GM21515 (cell line): Measurements from ENCODE around the gene SLCO3A1.

ENCODE experiments used
- ATAC-seq: cut with Tn5 transposase; IDR thresholded peaks from one replicate; pipeline ENCODE4 v1.9.1; 2021; ENCODE audit not compliant: unreplicated experiment

The SLCO3A1 gene

DNA sequence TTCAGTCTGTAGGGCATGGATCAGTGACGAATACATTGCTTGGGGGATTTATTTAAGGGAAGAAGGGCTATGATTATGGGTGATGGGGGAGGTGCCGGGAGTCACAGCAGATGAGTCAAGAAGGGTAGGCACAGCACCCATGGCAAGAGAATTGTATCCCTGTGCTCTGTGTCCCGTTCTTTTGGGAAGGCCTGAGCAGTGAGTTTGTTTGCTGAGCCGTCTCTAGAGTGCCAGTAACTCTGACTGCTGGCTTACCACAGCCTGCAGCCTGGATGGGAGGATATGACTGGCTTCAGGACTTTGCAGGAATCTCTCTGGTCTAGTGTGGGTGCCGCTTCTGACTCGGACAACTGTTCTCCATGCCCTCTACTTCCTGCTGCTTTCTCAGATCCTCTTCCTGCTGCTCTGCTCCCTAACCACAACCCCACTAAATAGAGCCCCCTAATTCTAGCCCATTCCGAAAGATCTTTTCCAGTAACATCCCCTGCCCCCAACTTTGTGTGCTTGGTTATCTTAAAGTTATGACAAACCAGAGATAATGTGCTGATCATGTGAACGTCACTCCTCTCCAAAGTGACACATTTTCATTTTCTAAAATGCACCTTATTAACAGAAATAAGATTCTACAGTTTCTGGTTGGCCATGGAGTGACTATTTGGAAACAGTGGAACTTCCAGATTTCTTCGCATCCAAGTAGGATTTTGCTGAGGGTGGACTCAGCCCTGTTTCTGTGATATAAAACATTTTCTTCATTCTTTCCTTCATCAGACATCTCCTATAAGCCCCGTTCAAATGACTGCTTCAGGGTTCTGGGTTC, 239.0 kb downstream of the SLCO3A1 start:
- no peak for ATAC-seq

DNA sequence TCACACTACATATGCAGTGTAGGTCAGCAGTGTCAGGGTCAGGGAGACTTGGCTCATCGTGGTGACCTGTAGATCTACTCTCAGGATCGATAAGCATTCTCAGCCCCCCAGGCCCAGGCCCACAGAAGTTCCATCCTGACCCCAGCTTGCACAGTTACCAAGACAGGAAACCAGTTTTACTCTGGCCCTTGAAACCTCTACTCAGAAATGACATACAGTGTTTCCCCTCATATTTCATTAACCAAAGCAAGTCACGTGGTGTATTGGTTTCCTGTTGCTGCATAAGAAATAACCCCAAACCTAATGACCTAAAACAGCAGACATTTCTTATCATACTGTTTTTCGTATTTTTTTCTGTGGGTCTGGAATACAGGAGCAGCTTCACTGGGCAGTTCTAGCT, 242.2 kb downstream of the SLCO3A1 start:
- peak; percentile 77 for ATAC-seq

DNA sequence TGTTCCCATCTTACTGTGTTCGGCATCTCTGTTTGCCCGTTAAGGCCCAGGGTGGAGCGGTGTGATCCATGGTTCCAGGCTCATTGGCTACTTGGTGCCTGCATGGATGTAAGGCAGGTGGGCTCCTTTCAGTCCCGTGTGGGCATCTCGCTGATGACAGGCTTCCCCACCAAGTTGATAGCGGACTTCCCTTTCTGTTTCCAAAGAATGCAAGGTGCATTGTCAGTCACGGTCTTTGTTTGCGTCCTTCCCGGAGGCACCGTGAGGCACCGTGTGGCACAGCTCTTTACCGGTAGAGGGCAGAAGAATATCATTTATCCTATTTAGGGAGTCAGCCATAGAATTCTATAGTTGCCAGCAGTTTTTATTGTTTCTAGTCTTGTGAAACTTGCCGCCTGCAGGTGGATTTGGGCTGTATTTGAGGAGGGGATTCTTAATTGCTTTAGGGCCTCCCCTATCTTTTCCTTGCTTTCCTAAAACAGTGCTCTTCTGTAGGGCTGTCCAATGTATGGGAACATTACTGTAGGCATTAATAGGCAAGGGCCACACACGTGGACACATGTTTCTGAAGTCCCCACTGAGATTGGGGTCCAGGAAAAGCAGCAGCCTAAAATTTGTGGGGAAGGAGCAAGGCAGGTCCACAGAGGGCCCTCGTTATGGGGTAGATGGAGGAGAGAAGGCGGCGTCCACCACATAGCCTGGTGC, 244.1 kb downstream of the SLCO3A1 start:
- peak; percentile 50 for ATAC-seq

DNA sequence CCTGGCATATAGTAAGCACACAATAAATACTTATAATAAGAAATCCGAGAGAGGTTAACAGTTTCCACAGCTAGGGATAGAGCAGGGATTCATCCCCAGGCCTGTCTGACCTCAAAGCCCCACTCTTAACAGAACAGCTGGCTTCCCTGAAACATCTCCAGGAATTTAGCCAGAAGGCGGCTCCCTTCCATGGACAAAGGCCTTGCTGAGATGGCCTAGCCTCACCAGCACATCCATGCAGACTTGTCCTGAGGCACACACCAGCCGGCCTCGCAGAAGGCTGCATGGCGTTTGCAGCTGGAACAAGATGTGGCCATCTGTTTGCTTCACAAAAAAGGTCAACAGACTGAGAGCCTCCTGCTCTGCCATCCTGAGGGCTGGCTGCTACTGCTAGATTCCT, 245.4 kb downstream of the SLCO3A1 start:
- ATAC-seq, result no peak

DNA sequence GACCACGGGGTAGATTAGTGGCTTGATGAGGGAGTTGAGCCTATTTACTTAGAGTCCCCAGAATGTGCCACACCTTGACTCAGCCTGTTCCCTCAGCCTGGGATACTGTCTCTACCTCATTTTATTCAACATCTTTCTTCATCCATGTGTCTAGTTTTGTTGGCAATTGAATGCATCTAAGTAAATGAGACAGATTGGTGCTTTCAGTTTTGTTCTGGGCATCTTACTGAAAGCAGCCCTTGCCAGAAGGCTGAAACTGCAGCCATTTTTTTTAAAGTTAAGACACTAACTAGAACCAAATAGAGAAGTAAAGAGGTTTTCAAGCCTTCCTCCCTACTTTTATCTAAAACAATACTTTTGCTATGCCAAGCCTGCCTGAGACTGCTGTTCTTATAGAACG, 246.8 kb downstream of the SLCO3A1 start:
- no peak for ATAC-seq

DNA sequence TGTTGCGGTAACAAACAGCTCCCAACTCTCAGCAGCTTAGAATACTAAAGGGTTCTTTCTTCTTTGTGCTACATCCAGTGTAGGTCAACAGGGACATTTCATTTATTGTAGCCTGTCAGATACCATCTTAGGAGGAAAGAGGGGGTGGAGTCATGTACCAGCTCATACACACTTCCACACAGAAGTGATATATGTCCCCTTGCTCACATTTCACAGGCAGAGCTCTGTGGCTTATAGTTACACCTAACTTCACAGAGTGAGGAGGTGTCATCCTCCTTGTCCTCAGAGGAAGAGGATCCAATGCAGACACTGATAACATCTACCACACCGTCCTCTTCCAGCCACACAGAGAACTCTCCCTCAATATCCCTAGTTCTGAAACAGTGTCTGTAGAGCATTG, 247.2 kb downstream of the SLCO3A1 start:
- no peak for ATAC-seq

DNA sequence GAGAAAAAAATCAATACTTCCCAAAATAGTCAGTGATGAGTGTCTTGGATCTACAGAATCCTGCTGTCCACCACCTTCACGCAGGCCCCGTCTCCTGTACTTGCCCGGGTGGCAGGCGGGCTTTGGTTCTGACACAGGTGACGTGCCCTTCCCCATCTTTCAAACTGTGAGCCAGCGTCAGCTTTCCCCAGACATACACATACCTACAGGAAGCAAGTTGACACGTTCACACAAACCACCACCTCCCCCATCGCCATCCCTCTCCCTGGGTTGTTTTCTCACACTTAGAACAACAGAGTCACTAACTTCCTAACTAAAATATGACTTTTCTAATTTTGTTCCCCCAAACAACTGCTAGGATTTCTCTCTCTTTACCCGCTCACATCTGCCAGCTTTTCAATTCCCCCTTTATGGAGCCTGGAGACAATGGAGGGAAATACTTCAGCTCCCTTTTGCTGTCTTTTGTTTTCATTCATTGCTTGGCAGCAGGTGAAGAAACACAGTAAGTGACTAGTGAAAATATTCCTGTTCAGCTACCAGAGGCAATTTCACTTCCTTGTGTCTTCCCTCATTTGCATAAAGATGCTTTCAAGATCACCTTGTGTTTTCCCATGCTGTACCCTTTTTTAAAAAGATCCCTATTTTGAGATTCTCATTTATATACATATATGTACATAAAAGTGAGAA, 248.3 kb downstream of the SLCO3A1 start:
- ATAC-seq, result peak; percentile 53

DNA sequence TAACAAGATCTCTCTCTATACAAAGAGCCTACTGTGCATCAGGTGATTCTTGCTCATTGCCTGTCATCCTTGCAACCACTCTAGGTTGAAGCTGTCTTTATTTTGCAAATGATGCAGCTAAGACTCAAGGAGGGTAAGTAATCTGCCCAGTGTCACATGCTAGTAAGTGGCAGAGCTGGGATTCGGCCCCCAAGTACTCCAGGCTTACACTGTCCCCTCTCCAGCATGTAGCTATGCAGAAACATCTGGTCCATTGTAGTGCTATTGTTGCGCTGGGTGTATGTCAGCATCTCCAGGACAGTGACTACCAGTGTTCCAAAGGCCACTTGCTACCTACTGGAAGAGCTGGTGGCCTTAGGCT, 248.9 kb downstream of the SLCO3A1 start:
- ATAC-seq, result peak; percentile 11

DNA sequence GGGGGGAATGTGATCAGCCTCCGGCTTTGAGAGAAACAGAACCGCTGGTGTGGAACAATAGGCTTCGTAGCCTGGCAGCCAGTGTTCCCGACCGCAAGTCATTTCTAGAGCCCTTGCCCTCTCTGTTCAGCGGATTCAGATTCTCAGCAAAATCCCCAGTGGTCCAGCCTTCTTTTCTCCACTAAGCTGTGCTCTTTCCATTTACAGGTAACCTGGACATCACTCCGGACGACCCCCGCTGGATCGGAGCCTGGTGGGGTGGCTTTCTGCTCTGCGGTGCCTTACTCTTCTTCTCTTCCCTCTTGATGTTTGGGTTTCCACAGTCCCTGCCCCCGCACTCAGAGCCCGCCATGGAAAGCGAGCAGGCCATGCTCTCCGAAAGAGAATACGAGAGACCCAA, 250.6 kb downstream of the SLCO3A1 start:
- no peak for ATAC-seq

DNA sequence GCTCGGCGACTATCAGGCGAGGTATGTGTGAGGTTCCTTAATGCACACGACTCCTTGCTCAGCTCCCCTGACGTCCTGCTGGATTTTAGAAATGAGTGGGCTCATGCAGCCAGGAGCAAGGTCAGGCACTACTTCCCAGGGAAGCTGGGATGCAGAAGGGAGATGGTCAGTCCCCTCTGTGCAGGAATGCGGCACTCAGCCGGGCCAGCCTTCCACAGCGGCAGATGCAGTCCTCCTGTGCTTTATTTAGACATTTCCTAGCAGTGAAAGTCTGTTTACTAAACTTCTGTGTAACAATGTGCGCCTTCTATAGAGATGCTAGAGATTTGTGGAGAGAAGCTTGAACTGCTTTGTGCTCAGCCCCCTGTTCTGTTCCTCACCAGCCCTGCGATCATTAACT, 252.1 kb downstream of the SLCO3A1 start:
- no peak for ATAC-seq

DNA sequence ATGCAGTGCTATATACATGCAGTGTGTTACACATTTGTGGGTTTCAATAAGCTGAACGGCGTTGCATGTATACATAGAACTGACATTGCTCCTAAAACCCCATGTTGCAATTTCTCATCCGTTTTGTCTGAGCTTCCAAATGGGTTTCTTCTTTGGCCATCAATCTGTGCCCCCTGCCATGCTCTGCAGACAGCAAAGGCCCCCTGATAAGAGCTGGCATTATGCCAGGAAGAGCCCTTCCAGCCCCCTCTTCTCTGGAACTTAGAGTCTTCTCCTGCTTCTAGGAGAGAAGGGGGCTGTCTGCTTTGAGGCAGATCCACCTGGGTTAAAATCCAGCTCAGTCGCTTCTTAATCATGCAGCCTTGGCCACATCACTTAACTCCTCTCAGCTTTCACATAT, 254.0 kb downstream of the SLCO3A1 start:
- no peak for ATAC-seq

DNA sequence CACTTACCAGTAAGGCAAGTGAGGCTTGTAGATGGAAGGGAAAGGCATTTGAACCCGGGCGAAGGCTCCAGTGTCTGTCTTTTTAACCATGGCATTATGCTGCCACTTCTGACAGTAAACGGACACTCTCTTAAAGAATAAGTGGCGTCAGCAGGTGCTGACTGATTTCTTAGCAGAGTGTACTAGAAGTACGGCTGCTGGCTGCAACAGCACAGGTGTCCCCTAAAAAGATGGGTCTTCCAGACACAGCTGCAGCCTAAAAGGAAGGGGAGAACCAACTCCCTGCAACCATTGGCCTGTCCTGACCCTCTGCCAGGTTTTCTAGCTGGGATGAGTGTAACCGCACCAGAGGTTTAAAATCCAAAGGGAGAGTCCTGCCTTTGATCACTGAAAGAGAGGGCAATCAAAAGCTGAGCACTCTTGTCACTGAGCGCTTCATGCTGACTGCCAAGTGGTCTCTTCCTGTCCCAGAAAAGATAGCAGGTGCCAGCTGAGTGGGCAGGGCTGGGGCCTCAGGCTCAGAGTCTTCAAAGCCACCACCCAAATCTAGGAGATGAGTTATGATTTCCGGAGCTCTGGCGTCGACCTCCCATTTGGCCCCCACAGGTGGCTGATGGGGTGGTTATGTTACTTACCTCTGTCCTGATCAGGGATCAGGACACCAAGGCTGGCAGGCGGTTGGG, 255.8 kb downstream of the SLCO3A1 start:
- no peak for ATAC-seq

DNA sequence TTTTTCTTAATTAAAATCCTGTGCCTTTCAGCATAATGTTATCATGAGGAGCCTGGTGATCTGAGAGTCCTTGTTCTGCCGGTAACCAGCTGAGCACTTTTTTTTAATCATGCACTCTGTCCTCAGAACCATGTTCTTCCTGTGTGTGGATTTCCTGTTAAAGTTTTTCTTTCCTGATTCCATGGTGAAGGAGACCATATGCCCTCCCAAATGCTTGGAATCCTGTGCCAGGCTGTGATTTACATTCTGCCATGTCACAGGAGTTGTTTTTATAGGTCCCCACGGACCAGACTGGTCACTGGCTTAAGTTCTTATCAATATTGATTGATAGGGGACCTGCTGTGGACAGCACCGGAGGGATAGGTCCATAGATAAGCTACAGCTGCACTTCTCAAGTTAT, 257.8 kb downstream of the SLCO3A1 start:
- ATAC-seq, result no peak

DNA sequence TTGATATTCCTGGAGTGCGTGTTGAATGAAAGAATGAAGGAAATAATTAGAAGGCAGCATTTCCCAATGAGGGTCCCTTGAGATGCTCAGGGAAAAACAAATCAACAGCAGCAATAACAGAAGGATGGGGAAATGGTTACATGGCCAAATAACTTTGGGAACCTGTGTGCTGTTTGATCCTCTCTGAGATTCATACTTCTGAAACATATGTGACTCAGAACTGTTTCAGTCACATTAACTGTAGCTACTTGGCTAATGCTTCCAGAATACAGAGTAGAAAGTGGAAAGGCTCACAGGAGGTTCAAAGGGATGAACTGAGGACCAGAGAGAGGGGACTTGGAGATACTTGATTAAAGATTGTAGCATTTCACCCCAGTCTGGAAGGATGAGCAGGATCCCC, 258.2 kb downstream of the SLCO3A1 start:
- ATAC-seq, result no peak

DNA sequence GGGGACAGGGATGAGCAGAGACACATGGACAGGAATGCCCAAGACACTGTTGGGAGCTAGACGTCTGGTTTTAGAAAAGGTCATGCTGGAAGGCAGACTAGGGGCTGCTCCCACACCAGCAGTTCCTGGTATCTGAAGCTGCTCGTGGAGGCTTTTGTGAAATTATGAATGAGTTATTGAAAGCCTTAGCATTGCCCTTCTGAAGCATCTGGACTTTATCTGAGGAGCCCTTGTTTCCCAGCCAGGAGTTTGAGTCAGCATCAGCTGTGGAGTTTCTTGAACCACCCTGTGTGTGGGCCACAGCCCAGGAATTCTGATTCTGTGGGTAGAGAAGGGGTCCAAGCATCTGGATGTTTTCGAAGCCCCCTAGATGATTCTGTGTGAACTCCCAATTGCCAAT, 258.7 kb downstream of the SLCO3A1 start:
- ATAC-seq, result no peak

DNA sequence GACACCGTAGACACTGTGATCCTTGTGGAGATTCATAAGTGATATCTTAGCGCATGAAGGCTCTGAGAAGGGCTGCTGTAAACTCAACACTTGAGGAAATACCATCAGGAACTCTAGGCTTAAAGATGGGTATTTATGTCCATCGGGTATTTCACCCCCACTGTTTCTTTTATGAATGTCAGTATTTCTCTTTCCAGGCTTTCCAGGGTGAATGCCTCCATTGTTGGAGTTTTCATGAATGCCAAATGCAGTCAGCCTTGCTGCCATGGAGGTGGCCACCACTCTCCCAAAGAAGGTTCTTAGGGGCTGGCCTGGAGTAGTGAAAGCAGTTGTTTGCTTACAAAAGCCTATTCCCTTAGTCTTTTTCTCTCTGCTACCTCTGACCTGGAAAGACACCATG, 259.2 kb downstream of the SLCO3A1 start:
- ATAC-seq, result no peak

DNA sequence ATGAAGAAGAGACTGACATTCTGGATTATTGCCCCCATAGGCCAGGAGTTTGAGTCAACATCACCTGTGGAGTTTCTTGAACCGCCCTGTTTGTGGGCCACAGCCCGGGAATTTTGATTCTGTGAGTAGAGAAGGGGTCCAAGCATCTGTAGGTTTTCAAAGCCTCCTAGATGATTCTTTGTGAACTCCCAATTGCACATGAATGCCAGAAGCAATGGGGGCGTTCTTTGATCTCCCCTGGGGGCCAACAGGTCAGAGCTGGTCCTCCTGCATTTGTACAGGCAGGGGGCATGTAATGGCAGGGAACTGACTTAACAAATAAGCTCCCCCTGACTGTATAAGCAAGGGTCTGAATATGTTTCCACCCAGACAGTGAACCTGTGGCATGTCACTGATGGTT, 260.3 kb downstream of the SLCO3A1 start:
- no peak for ATAC-seq

DNA sequence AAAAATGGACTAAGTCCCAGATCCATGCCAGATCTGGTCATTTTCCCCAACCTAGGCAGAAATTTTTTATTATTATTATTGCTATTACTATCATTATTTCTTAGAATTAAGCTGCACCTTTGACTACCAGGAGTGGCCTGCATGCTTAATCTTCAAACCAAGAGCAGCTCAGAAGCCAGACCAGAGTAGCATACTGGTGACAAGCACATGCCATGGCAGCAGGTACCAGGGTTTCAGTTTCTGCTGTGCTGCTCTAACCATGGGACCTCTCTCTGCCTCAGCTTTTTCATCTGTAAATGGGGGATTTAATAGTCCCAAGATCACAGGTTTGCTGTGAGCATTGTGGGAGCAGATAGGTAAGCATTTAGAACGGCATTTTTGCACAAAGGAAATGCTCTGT, 262.3 kb downstream of the SLCO3A1 start:
- no peak for ATAC-seq

DNA sequence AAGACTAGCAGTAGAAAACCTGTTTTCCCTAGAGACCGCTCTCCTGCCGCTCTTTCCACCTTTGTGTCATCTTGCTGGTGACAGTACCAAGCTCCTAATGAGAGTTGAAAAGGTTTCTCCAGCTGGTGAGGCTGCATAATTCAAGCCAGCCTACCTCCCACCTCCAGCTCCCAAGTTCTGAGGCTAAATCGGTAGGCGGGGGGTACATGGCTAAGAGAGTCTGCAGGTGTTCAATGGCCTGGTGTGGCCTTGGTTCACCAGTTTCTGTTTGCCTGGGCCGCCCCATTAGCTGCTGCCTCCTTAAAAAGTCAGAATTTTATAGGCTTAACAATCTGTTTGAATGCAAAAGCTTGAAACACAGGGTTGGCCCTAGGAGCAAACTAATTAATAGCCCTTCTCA, 262.8 kb downstream of the SLCO3A1 start:
- ATAC-seq, result no peak

DNA sequence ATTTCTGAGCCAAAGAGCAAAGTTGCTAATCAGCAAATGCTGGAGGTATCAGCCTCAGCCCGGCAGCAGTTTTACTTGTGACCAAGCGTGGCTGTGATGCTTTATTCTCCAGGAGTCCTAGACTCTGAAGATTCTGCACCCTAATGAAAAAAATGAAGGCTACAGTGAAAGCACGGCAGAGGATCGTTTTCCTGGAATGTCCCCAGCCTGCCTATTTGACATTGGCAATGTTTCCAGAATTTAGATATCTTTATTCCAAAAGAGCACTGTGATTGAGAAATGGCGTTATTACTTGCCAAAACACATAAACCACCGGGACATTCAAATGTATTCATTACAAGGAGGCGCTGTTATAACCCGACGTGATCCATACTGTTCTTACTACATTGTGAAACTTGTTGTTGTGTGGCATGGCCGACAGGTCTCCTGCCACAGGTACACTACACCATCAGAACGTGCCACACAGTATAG, 263.8 kb downstream of the SLCO3A1 start:
- ATAC-seq, result no peak

DNA sequence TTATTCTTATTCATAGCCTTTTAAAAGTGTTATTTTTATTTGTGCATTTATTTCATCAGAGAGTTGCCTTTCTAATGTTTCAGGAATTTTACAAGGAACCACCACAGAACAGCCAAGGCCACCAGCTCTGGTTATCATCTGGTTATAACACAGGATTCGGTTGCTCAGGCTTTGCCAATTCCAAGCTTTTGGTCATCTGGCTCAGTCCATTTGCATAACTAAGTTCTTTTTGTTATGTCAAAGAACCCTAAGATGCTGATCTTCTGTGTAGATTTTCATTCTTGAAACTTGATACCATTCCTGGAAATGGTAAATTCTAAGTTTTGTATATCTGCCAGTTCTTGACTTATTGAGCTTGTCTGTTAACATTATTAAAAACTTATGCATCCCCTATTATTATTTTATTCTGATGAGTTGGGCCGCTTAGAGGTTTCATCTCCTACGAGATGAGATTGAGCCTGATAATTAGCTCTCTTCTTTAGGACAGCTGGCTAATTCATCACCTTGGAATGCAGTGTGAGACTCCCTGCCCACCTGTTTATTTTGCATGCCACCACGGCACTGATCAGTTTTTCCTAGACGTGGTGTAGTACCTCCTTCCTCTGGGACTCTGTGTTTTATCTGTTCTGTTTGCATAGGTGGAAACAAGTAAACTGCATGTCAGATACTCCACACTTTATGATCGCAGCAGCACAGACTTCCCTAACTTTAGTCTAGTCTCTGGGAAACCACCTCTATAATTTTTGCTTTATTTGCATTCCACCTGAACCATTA, 264.8 kb downstream of the SLCO3A1 start:
- ATAC-seq, result no peak
